Middle frontal gyrus (tissue), 1 donor: ENCODE measurements around the gene COL11A1.
"Not testable (repeated sequence)": the region's sequence is repeated elsewhere in the genome, so short reads cannot be mapped to it uniquely, and the experiment has no call there.

ENCODE experiments used
- DNase-seq: peaks from one replicate; pipeline ENCODE4 v3.0.0-alpha.2; 2015; ENCODE audit warnings: low spot score; ENCODE audit errors: extremely low spot score

Gene COL11A1

GRCh38 chr1:103108376-103109150 lies at the start of gene COL11A1:
Gene COL11A1, minus strand, starts transcription at chr1:103108522. Its CDS starts 344 bp downstream, at chr1:103108178.
- no peak for DNase-seq

GRCh38 chr1:103156966-103157365 lies 48.6 kb upstream of the COL11A1 start:
- no peak for DNase-seq

- no peak for DNase-seq
Observed at GRCh38 chr1:103146166-103146565, 37.8 kb upstream of the COL11A1 start.

GRCh38 chr1:103145449-103145848 lies 37.1 kb upstream of the COL11A1 start:
- no peak for DNase-seq

GRCh38 chr1:103144681-103145080 lies 36.4 kb upstream of the COL11A1 start:
- no peak for DNase-seq

GRCh38 chr1:103142461-103142860 lies 34.1 kb upstream of the COL11A1 start:
- no peak for DNase-seq

GRCh38 chr1:103129796-103130195 lies 21.5 kb upstream of the COL11A1 start:
- no peak for DNase-seq

GRCh38 chr1:103129255-103129654 lies 20.9 kb upstream of the COL11A1 start:
- no peak for DNase-seq

GRCh38 chr1:103128256-103128655 lies 19.9 kb upstream of the COL11A1 start:
- not testable (repeated sequence) for DNase-seq

GRCh38 chr1:103125219-103125618 lies 16.9 kb upstream of the COL11A1 start:
- no peak for DNase-seq

- DNase-seq = no peak
Observed at GRCh38 chr1:103122983-103123720, 14.8 kb upstream of the COL11A1 start.

GRCh38 chr1:103120981-103121380 lies 12.7 kb upstream of the COL11A1 start:
- DNase-seq = no peak

- no peak for DNase-seq
Observed at GRCh38 chr1:103112546-103112945, 4.2 kb upstream of the COL11A1 start.

GRCh38 chr1:103111926-103112325 lies 3.6 kb upstream of the COL11A1 start:
- no peak for DNase-seq

- DNase-seq = no peak
Observed at GRCh38 chr1:103110701-103111100, 2.4 kb upstream of the COL11A1 start.

GRCh38 chr1:103109311-103109920 lies 1.1 kb upstream of the COL11A1 start:
- DNase-seq = no peak

GRCh38 chr1:103107741-103108375 lies 464 bp downstream of the COL11A1 start:
- no peak for DNase-seq

GRCh38 chr1:103106426-103107341 lies 1.6 kb downstream of the COL11A1 start:
- DNase-seq = peak; percentile 39

GRCh38 chr1:103101399-103101798 lies 6.9 kb downstream of the COL11A1 start:
- no peak for DNase-seq

- no peak for DNase-seq
Observed at GRCh38 chr1:103089221-103089620, 19.1 kb downstream of the COL11A1 start.

- DNase-seq = no peak
Observed at GRCh38 chr1:103087256-103087655, 21.1 kb downstream of the COL11A1 start.
